ENCODE results near the gene LMNTD1.

LMNTD1 gene

DNA sequence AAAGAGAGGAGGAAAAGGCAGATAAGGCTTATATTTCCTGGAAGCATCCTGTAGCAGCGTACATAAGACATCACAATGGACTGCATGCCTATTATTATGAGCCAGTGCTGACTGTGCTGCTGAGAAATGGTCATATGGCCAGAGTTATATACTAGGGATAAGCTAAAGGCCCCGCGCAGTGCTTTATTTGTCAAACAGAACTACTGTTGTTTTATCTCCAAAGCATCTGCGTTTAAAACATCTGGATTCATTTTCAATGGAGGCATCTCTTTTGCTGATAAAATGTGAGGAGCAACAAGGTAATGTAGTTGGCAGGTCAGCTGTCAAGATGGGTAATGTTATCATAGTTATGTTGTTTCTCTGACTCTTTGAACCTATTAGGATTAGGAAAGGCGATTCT, 28.0 kb upstream of the LMNTD1 start:
- Histone ChIP-seq H3K27me3 (ENCODE audit: control insufficient read depth, insufficient read depth, low read length) (no peaks in the 10 kb centered on the region), H3K36me3 (ENCODE audit: control insufficient read depth, insufficient read depth, low read length) (no peaks in the 10 kb centered on the region), H3K27ac (ENCODE audit: low read depth, low read length) (no peak overlapping the region), H3K4me1 (ENCODE audit: control insufficient read depth, insufficient read depth, low read length) (no peaks in the 10 kb centered on the region), H3K4me3 (ENCODE audit: low read length) (no peak overlapping the region), H3K9ac (ENCODE audit: low read length) (no peak overlapping the region)

DNA sequence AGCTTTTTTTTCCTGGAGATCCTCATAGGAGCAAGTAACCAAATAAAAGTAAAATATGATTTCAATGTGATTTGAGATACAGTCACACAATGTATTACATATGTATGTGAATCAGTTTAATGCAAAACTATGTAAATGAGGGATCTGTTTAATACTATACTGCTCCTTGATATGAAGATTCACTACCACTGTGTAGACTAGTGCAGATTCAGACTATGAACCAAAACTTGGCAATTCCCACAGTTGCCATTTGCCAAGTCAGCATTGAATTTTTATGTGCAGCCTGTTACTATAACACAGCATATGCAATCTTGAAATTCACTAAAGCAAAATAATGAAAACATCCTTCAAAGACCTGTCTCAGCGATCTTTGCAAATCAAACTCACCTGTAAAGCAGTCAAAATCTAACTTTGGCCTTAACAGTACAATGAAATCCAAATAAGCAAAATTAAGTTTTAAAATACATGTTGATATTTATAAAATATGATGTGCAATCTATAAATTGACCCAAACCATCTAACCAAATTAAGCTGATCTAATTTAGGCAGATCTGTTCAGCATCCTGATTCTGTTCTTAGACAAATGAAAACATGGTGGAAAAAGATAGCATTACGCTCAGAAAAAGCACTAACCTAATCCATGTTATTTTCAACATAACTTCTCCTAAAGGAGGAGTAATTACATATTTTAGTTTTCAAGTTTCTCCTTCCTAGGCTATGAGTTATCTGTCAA, 25.5 kb upstream of the LMNTD1 start:
- Histone ChIP-seq H3K4me1 (ENCODE audit: control insufficient read depth, insufficient read depth, low read length) (no peaks in the 10 kb centered on the region), H3K4me3 (ENCODE audit: low read length) (no peak overlapping the region), H3K36me3 (ENCODE audit: control insufficient read depth, insufficient read depth, low read length) (no peaks in the 10 kb centered on the region), H3K9ac (ENCODE audit: low read length) (no peak overlapping the region), H3K27ac (ENCODE audit: low read depth, low read length) (no peak overlapping the region), H3K27me3 (ENCODE audit: control insufficient read depth, insufficient read depth, low read length) (no peaks in the 10 kb centered on the region)

DNA sequence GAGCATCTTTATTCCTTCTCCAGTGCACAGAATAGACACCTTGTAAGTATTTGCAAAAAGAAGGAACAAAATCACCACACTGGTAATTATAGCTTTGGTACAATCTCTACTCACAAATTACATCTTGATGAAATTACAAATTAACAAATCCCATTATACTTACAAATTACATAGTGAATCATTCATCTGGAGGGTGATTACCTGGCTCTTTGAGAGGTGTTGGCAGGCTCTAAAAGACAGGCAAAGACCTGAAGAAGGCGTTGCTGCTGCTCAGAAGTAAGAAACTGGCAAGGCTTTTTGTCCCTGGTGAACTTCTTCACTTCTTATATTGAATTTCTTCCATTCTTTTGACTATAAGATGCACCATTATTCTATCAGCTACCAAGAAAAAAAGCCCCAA, 21.7 kb upstream of the LMNTD1 start:
- H3K36me3 ChIP-seq (ENCODE audit: control insufficient read depth, insufficient read depth, low read length), result no peaks in the 10 kb centered on the region
- no peaks in the 10 kb centered on the region for H3K27me3 ChIP-seq (ENCODE audit: control insufficient read depth, insufficient read depth, low read length)

DNA sequence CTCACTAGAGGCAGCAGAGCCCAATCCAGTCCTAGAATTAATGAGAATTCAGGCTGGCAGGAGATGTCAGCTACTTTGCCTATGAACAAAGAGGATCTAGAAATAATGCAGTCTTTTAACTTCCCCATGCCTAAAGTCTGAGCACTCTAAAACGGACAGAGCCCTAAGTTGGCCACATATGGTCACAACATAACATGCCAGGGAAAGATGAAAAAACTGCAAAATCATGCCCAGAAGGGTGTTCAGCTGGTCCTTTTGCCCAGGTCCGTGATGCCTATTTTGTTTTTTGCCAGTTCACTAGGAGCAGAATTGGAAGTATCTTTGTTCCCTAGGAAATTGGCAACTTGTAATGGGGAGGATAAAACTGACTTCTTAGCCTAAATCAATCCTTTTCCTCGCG, 20.3 kb upstream of the LMNTD1 start:
- H3K9ac ChIP-seq (ENCODE audit: low read length), result no peak overlapping the region
- H3K4me3 ChIP-seq (ENCODE audit: low read length), result no peak overlapping the region
- H3K27me3 ChIP-seq (ENCODE audit: control insufficient read depth, insufficient read depth, low read length), result no peaks in the 10 kb centered on the region
- H3K4me1 ChIP-seq (ENCODE audit: control insufficient read depth, insufficient read depth, low read length), result no peaks in the 10 kb centered on the region
- no peak overlapping the region for H3K27ac ChIP-seq (ENCODE audit: low read depth, low read length)
- H3K36me3 ChIP-seq (ENCODE audit: control insufficient read depth, insufficient read depth, low read length), result no peaks in the 10 kb centered on the region

More for the DNA sequence above, 21.7 kb upstream of the LMNTD1 start:
- no peak overlapping the region for H3K4me3 ChIP-seq (ENCODE audit: low read length)
- H3K4me1 ChIP-seq (ENCODE audit: control insufficient read depth, insufficient read depth, low read length), result no peaks in the 10 kb centered on the region
- no peak overlapping the region for H3K9ac ChIP-seq (ENCODE audit: low read length)
- no peak overlapping the region for H3K27ac ChIP-seq (ENCODE audit: low read depth, low read length)

DNA sequence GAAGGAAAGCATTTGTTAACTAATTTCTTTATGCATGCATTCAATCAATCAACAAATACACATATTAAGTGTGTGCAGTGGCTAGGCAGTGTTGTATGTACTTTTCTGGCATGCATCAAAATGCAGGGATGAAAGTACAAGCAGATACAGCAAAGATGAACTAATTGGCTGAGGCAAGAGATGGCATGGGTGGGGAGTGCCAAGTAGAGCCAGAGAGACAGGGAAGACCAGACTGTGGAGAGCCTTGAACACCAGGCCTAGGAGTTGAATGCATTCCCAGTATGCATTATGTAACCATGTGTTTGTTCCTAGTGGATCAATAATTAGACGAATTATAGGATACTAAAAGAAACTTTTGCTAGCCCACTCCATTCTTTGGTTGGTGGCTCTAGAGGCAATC, 17.3 kb upstream of the LMNTD1 start:
- no peaks in the 10 kb centered on the region for H3K27me3 ChIP-seq (ENCODE audit: control insufficient read depth, insufficient read depth, low read length)
- H3K4me1 ChIP-seq (ENCODE audit: control insufficient read depth, insufficient read depth, low read length), result no peaks in the 10 kb centered on the region
- no peak overlapping the region for H3K4me3 ChIP-seq (ENCODE audit: low read length)
- H3K36me3 ChIP-seq (ENCODE audit: control insufficient read depth, insufficient read depth, low read length), result no peaks in the 10 kb centered on the region
- no peak overlapping the region for H3K27ac ChIP-seq (ENCODE audit: low read depth, low read length)
- H3K9ac ChIP-seq (ENCODE audit: low read length), result no peak overlapping the region

DNA sequence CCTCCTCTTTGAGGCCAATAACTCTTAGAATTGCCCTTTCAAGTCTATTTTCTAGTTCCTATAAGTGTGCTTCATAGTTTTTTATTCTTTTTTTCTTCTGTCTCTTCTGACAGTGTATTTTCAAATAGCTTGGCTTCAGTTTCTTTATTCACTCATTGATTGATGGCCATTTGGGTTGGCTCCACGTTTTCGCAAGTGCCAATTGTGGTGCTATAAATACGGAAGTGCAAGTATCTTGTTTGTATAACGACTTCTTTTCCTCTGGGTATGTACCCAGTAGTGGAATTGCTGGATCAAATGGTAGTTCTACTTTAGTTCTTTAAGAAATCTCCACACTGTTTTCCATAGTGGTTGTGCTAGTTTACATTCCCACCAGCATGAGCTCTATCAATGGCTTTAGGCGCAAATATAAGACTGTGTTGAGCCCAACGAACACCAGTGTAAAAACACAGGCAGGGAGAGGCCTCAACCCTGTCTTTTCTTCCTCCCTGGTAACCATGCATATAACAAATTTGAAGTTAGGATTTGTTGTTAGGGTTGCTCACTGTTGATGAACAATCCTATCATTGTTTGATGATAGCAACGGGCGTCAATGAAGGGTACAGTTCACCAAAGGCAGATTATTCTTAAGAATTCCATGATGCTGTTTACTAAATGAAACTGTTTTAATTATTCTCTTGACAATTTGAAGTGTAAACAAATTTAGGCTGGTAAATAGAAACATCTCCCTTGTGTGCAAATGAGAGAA, 13.3 kb upstream of the LMNTD1 start:
- Histone ChIP-seq H3K4me1 (ENCODE audit: control insufficient read depth, insufficient read depth, low read length) (no peaks in the 10 kb centered on the region), H3K9ac (ENCODE audit: low read length) (no peak overlapping the region), H3K4me3 (ENCODE audit: low read length) (no peak overlapping the region), H3K27me3 (ENCODE audit: control insufficient read depth, insufficient read depth, low read length) (no peaks in the 10 kb centered on the region), H3K27ac (ENCODE audit: low read depth, low read length) (no peak overlapping the region), H3K36me3 (ENCODE audit: control insufficient read depth, insufficient read depth, low read length) (no peaks in the 10 kb centered on the region)

DNA sequence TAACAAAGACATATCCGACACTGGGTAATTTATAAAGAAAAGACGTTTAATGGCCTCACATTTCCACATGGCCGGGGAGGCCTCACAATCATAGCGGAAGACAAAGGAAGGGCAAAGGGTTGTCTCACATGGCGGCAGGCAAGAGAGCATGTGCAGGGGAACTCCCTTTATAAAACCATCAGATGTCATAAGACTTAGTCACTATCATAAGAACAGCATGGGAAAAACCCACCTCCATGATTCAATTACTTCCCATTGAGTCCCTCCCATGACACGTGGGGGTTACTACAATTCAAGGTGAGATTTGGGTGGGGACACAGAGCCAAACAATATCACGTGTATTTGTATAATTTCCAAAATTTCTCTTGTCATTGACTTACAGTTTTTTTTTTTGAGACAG, 5.5 kb upstream of the LMNTD1 start:
- H3K36me3 ChIP-seq (ENCODE audit: control insufficient read depth, insufficient read depth, low read length), result no peaks in the 10 kb centered on the region
- H3K9ac ChIP-seq (ENCODE audit: low read length), result no peak overlapping the region

DNA sequence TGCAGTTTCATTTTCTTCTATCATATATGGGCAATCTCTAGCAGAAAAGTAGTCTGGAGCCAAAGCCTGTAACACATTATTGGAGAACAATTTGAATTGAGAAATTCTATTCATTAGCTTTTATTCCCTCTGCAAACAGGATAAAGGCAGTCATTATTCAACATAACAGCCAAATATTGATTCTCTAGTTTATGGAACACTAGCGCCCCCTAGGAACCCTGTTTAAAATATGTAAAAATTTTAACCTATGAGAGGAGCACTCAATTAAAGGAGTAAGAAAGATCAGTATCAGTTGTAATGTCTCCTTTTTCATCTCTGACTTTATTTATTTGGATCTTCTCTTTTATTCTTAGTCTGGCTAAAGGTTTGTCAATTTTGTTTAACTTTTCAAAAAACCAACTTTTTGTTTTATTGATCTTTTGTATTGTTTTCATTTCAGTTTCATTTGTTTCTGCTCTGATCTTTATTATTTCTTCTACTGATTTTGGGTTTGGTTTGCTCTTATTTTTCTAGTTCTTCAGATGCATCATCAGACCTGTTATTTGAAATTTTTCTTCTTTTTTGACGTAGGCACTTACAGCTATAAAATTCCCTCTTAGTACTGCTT, 4.8 kb upstream of the LMNTD1 start:
- H3K27me3 ChIP-seq (ENCODE audit: control insufficient read depth, insufficient read depth, low read length), result no peaks in the 10 kb centered on the region
- no peaks in the 10 kb centered on the region for H3K4me1 ChIP-seq (ENCODE audit: control insufficient read depth, insufficient read depth, low read length)
- H3K4me3 ChIP-seq (ENCODE audit: low read length), result no peak overlapping the region
- H3K27ac ChIP-seq (ENCODE audit: low read depth, low read length), result no peak overlapping the region
- H3K36me3 ChIP-seq (ENCODE audit: control insufficient read depth, insufficient read depth, low read length), result no peaks in the 10 kb centered on the region
- no peak overlapping the region for H3K9ac ChIP-seq (ENCODE audit: low read length)

More for the DNA sequence above, 5.5 kb upstream of the LMNTD1 start:
- H3K27me3 ChIP-seq (ENCODE audit: control insufficient read depth, insufficient read depth, low read length), result no peaks in the 10 kb centered on the region
- H3K4me3 ChIP-seq (ENCODE audit: low read length), result no peak overlapping the region
- no peak overlapping the region for H3K27ac ChIP-seq (ENCODE audit: low read depth, low read length)
- no peaks in the 10 kb centered on the region for H3K4me1 ChIP-seq (ENCODE audit: control insufficient read depth, insufficient read depth, low read length)

DNA sequence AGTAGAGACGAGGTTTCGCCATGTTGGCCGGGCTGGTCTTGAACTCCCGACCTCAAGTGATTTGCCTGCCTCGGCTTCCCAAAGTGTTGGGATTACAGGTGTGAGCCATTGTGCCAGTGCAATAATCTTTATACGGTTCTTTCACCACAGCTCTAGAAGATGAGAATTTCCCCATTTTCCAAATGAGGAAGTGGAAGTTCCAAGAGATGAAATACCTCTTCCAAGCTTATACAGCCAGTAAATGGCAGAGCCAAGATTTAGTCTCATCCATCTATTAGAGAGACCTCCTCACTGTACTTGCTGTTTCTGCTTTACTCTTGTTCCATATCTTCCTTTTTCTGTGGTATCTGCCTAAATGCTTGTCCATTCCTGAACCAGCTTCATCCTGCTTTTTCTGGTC, 3.1 kb upstream of the LMNTD1 start:
- Histone ChIP-seq H3K36me3 (ENCODE audit: control insufficient read depth, insufficient read depth, low read length) (no peaks in the 10 kb centered on the region), H3K4me1 (ENCODE audit: control insufficient read depth, insufficient read depth, low read length) (no peaks in the 10 kb centered on the region), H3K27ac (ENCODE audit: low read depth, low read length) (no peak overlapping the region), H3K27me3 (ENCODE audit: control insufficient read depth, insufficient read depth, low read length) (no peaks in the 10 kb centered on the region), H3K9ac (ENCODE audit: low read length) (no peak overlapping the region), H3K4me3 (ENCODE audit: low read length) (no peak overlapping the region)

DNA sequence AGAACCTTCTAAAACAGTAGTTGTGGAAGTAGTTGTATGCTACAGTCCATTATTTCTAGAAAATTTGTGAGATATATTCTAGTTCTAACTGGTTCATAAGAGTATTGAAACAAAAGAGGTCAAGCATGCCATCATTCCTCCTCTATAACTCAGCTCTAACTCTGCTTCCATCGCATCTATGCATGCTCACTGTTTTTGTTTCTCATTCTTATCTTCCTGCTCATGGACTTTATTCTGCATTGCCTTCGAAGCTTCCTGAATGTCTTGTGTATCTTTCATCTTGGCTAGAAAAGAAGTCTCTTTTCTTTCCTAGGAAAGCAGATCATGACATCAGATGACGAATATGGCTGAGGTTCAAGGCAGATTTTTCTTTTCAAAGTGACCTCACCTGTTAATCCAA, 402 bp downstream of the LMNTD1 start:
- H3K27me3 ChIP-seq (ENCODE audit: control insufficient read depth, insufficient read depth, low read length), result no peaks in the 10 kb centered on the region
- no peak overlapping the region for H3K27ac ChIP-seq (ENCODE audit: low read depth, low read length)
- no peaks in the 10 kb centered on the region for H3K36me3 ChIP-seq (ENCODE audit: control insufficient read depth, insufficient read depth, low read length)
- H3K4me1 ChIP-seq (ENCODE audit: control insufficient read depth, insufficient read depth, low read length), result no peaks in the 10 kb centered on the region
- H3K9ac ChIP-seq (ENCODE audit: low read length), result no peak overlapping the region
- H3K4me3 ChIP-seq (ENCODE audit: low read length), result no peak overlapping the region

DNA sequence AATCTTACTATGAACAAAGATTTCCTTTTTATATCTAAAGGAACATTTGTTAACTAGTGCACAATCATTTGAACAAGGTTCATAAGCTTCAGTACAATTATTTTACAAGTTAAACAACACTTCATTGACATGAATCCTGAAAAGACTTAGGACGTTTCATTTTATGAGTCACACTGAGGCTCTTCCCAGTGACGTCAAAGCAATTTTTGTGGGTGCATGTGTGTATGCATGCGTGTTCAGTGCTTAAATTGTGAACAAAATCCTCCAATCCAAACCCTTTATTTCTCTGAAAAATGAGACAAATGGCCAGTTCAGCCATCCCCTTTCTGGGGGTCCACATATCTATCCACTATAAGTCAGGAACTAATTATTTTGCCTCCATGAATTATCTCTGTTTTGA, 2.9 kb downstream of the LMNTD1 start:
- Histone ChIP-seq H3K9ac (ENCODE audit: low read length) (no peak overlapping the region), H3K27me3 (ENCODE audit: control insufficient read depth, insufficient read depth, low read length) (no peaks in the 10 kb centered on the region), H3K4me3 (ENCODE audit: low read length) (no peak overlapping the region), H3K27ac (ENCODE audit: low read depth, low read length) (no peak overlapping the region), H3K36me3 (ENCODE audit: control insufficient read depth, insufficient read depth, low read length) (no peaks in the 10 kb centered on the region), H3K4me1 (ENCODE audit: control insufficient read depth, insufficient read depth, low read length) (no peaks in the 10 kb centered on the region)

DNA sequence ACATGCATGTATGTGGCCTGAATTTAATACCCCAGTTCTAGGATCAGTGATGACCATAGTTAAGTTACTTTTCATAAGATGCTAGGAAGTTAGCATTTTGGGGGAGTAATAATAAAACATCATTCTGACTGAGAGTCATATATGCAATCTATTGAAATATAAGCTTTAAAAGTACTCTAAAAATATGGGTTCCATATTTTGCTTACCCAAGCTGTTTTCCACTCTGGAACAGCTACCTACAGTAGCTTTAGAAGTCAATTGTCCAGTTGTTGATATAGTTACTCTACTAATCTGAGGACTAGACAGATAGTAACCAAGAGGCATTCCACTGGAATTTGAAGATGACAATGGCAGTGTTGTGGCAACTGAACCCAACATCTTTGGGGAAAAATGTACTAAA, 4.0 kb downstream of the LMNTD1 start:
- H3K9ac ChIP-seq (ENCODE audit: low read length), result no peak overlapping the region
- H3K36me3 ChIP-seq (ENCODE audit: control insufficient read depth, insufficient read depth, low read length), result no peaks in the 10 kb centered on the region
- H3K4me1 ChIP-seq (ENCODE audit: control insufficient read depth, insufficient read depth, low read length), result no peaks in the 10 kb centered on the region
- no peak overlapping the region for H3K27ac ChIP-seq (ENCODE audit: low read depth, low read length)
- H3K4me3 ChIP-seq (ENCODE audit: low read length), result no peak overlapping the region
- H3K27me3 ChIP-seq (ENCODE audit: control insufficient read depth, insufficient read depth, low read length), result no peaks in the 10 kb centered on the region
